HG03432 (cell line): ENCODE results near the gene GRAP.

Experiments
- ATAC-seq: cut with Tn5 transposase; IDR thresholded peaks from one replicate; pipeline ENCODE4 v1.9.1; 2021; ENCODE audit warnings: mild to moderate bottlenecking, moderate library complexity; ENCODE audit not compliant: unreplicated experiment

The GRAP gene

GRCh38 chr17:19004421-19005136 lies 42.2 kb downstream of the GRAP start, which contains the start of gene FAM83G:
FAM83G (minus strand) TSS chr17:19004764; CDS start chr17:19004041, 723 bp downstream.
- ATAC-seq: peak; percentile 80

GRCh38 chr17:19003543-19004420 lies 43.0 kb downstream of the GRAP start:
- peak; percentile 18 for ATAC-seq

- ATAC-seq: no peak
Measured at GRCh38 chr17:19002805-19003542, 43.8 kb downstream of the GRAP start.

GRCh38 chr17:19001907-19002590 lies 44.7 kb downstream of the GRAP start:
- ATAC-seq: no peak

- no peak for ATAC-seq
Measured at GRCh38 chr17:19000531-19001325, 46.0 kb downstream of the GRAP start.

- ATAC-seq: no peak
Measured at GRCh38 chr17:18999911-19000310, 46.8 kb downstream of the GRAP start.

GRCh38 chr17:18999394-18999793 lies 47.4 kb downstream of the GRAP start:
- ATAC-seq: no peak

- no peak for ATAC-seq
Measured at GRCh38 chr17:18997650-18998196, 49.0 kb downstream of the GRAP start.

GRCh38 chr17:18996458-18996857 lies 50.3 kb downstream of the GRAP start:
- ATAC-seq: no peak

GRCh38 chr17:18995220-18995619 lies 51.5 kb downstream of the GRAP start:
- no peak for ATAC-seq

GRCh38 chr17:18994631-18995030 lies 52.1 kb downstream of the GRAP start:
- ATAC-seq: no peak

GRCh38 chr17:18993905-18994526 lies 52.7 kb downstream of the GRAP start:
- ATAC-seq: no peak

- no peak for ATAC-seq
Measured at GRCh38 chr17:18992454-18993130, 54.2 kb downstream of the GRAP start.

GRCh38 chr17:18991531-18992315 lies 55.0 kb downstream of the GRAP start:
- no peak for ATAC-seq

GRCh38 chr17:18990331-18990730 lies 56.4 kb downstream of the GRAP start:
- no peak for ATAC-seq

- ATAC-seq: no peak
Measured at GRCh38 chr17:18988546-18989173, 58.1 kb downstream of the GRAP start.

GRCh38 chr17:18987862-18988545 lies 58.8 kb downstream of the GRAP start:
- ATAC-seq: no peak
